KOPT-K1 (cell line): ENCODE measurements around the gene PKD1.

Source experiments
- H3K27ac ChIP-seq: fragments of 200-600 bp; sonication (generic); 2 replicates; pipeline ENCODE4 v1.5.1; 2016; ENCODE audit warnings: antibody characterized with exemption, mild to moderate bottlenecking, low read depth, low read length; ENCODE audit not compliant: poor library complexity, severe bottlenecking
- H3K36me3 ChIP-seq: fragments of 200-600 bp; sonication (generic); 2 replicates; pipeline ENCODE4 v1.5.1; 2017; ENCODE audit warnings: antibody characterized with exemption, mild to moderate bottlenecking, low read length, moderate library complexity; ENCODE audit not compliant: insufficient read depth
- H3K9me3 ChIP-seq: fragments of 200-600 bp; sonication (generic); 2 replicates; pipeline ENCODE4 v1.5.1; 2017; ENCODE audit warnings: antibody characterized with exemption, low read length, mild to moderate bottlenecking; ENCODE audit not compliant: insufficient read depth, poor library complexity, severe bottlenecking

The PKD1 gene

GRCh38 chr16:2160915-2161551, 25.3 kb upstream of the PKD1 start:
- Histone ChIP-seq H3K36me3 (peaks cover 28% of the 10 kb centered on the region), H3K27ac (no peak overlapping the region), H3K9me3 (peaks cover 23% of the 10 kb centered on the region)

DNA sequence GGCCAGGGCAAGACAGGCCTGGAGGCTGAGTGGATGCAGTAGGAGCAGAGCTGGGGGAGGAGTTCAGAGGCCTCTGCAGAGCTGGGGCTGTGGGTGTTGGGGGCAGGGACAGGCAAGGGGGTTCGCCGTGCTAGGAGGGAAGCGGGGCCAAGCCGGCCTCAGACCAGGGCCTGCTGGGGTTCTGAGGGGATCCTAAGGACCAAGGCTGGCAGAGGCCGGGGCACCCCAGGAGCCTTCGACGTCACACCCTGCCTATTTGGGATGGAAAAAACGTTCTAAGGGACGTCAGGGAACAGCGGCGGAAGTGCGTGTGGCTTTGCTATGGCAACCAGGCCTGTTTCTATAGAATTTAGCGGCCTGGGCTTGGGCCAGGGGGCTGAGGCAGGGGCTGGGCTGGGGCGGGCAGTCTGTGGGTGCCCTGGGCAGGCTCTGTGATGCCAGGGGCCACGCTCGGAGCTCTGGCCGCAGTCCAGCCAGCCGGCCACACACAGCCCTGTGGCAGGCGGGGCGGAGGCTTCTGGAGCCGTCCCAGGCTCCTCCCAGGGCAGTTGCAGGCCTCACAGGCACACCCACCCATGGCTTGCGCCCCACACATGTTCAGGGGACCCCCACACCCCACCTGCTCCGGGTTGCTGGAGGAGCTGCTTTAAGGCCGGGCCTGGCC, 23.6 kb upstream of the PKD1 start:
- Histone ChIP-seq H3K9me3 (peaks cover 13% of the 10 kb centered on the region), H3K27ac (no peak overlapping the region), H3K36me3 (peaks cover 24% of the 10 kb centered on the region)

- H3K9me3 ChIP-seq, result peaks cover 2% of the 10 kb centered on the region
- H3K27ac ChIP-seq, result no peak overlapping the region
- H3K36me3 ChIP-seq, result peaks cover 24% of the 10 kb centered on the region
Observed at GRCh38 chr16:2158262-2158638, 22.6 kb upstream of the PKD1 start.

- peaks cover 30% of the 10 kb centered on the region for H3K36me3 ChIP-seq
- H3K27ac ChIP-seq, result no peak overlapping the region
- H3K9me3 ChIP-seq, result no peaks in the 10 kb centered on the region
Observed at GRCh38 chr16:2157480-2158261, 22.0 kb upstream of the PKD1 start.

DNA sequence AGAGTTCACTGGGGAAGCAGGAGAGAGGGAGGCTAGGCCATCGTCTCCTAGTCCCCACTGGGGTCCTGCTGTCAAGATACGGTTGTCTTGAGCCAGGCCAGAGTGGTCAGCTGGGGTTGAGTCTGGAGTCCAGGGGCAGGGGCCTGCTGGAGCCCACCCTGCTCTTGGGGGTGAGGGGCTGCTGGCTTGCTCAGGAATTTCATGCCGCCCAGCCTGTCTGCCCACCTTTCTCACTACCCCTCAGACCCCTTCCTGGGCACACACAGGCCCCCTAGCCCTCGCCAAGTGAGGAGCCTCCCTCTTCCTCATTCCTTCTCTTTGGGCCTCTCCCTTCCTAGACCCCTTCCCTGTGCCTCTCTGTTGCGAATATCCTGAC, 21.1 kb upstream of the PKD1 start:
- Histone ChIP-seq H3K27ac (peak overlapping the region; percentile 67), H3K9me3 (no peaks in the 10 kb centered on the region), H3K36me3 (peaks cover 38% of the 10 kb centered on the region)

DNA sequence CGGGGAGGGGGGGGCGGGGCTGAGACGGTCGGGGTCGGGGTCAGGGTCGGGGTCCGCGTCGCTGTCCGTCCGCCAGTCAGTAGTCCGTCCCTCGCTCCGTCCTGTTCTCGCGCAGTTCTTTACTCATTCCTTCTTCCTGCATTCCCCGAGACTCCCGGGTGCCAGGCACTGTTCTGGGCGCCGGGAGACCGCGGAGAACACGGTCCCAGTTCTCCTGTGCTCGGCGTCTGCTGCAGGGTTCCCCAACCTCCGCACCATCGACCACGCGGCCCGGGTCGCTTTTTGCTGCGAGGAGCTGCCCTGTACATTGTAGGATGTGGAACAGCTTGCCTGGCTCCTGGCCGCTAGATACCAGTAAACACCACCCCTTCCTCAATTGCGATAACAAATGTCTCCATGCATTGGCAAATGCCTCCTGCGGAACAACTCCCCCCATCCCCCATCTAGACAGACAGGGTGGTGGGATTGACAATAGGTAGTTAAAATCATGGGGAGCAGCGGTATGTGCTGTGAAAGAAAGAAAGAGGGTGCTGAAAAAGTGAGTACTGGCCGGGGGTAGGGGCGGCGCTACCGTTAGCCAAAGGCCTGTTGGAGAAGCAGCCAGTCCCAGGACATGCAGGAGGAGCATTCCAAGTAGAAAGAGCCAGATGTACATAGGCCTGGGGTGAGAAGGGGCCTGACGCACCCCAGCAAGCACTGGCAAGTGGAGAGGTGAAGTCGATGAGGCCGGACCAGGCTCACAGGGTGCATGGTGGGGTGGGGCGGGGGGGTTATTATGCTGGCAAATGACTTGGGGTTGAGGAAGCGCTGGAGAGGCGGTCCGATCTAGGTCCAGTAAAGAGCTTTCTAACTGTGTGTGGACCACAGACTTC, 20.5 kb upstream of the PKD1 start:
- Histone ChIP-seq H3K36me3 (peaks cover 45% of the 10 kb centered on the region), H3K27ac (peak overlapping the region; percentile 67), H3K9me3 (no peaks in the 10 kb centered on the region)

DNA sequence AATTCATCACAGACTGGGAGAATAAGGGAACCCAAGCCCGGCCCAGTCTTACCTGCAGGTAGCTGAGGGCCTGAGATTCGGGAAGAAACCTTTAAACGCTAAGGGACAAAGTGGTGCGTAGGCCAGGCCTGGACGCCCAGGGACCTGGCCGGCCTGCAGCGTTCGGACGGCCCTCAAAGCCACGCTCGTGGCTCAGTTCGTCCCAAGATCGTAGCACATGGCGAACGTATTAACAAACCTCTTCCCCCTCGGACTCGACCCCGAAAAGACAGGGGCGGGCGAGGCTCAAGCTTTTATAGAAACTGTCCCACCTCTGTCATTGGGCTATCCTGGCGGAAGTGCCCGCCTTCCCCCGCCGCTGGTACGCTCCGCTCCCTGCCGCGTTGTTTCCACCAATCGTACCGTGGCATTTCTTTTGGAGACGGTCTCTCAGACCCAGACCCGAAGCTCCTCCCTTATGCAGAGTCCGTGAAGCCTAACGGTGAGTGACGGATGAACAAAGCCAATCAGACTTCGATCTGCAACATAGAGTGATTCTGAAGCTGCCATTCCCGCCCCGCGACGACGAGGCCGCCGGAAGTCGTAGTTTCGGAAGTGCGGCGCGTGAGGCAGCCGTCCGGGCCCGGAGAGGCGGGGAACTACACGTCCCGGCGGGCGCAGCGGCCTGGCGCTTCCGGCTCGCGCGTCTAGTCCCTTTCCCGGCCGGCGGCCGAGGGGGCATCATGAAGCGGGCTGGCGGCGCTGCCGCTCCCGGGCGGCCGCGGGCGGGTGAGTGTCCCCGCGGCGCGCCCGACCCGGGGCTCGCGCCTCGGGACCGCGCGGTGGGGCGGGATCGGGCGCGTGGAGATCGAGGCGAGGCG, 19.6 kb upstream of the PKD1 start, which contains the start of gene TRAF7:
Gene TRAF7 (plus strand): TSS at position 692 of the 860 bp plus-strand sequence. CDS start 8,139 bp downstream, outside the sequence.
- Histone ChIP-seq H3K27ac (peak within 1 kb of the TSS; percentile 86), H3K9me3 (no peaks in the 10 kb centered on the region), H3K36me3 (peaks cover 48% of the 10 kb centered on the region)

- peaks cover 48% of the 10 kb centered on the region for H3K36me3 ChIP-seq
- H3K9me3 ChIP-seq, result no peaks in the 10 kb centered on the region
- peak overlapping the region; percentile 86 for H3K27ac ChIP-seq
Observed at GRCh38 chr16:2154533-2155090, 18.9 kb upstream of the PKD1 start.

DNA sequence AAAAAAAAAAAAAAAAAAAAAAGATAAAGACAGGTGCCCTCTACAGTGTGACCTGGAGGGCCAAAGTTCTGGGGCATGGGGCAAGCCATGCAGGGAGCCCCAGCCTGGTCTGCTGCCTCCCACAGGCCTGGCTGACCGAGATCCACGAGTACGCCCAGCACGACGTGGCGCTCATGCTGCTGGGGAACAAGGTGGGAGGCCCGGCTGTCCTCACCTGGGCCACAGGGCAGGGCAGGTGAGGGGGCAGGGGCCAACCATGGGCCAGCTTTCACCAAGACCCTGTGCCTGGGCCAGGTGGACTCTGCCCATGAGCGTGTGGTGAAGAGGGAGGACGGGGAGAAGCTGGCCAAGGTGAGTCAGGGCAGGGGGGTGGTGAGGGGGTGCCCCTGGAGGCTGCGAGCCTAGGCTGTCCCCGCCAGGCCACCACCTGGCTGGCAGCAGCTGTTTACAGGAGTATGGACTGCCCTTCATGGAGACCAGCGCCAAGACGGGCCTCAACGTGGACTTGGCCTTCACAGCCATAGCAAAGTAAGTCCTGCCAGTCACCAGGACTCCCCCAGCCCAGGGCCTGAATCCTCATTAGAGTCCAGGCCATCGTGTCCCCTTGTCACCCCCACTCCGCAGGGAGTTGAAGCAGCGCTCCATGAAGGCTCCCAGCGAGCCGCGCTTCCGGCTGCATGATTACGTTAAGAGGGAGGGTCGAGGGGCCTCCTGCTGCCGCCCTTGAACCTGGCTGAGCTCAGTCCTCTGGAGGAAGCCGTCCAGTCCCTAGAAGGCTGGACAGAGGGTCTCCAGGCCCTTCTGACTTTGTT, 17.2 kb upstream of the PKD1 start:
- peak overlapping the region; percentile 86 for H3K27ac ChIP-seq
- peaks cover 41% of the 10 kb centered on the region for H3K36me3 ChIP-seq
- no peaks in the 10 kb centered on the region for H3K9me3 ChIP-seq

DNA sequence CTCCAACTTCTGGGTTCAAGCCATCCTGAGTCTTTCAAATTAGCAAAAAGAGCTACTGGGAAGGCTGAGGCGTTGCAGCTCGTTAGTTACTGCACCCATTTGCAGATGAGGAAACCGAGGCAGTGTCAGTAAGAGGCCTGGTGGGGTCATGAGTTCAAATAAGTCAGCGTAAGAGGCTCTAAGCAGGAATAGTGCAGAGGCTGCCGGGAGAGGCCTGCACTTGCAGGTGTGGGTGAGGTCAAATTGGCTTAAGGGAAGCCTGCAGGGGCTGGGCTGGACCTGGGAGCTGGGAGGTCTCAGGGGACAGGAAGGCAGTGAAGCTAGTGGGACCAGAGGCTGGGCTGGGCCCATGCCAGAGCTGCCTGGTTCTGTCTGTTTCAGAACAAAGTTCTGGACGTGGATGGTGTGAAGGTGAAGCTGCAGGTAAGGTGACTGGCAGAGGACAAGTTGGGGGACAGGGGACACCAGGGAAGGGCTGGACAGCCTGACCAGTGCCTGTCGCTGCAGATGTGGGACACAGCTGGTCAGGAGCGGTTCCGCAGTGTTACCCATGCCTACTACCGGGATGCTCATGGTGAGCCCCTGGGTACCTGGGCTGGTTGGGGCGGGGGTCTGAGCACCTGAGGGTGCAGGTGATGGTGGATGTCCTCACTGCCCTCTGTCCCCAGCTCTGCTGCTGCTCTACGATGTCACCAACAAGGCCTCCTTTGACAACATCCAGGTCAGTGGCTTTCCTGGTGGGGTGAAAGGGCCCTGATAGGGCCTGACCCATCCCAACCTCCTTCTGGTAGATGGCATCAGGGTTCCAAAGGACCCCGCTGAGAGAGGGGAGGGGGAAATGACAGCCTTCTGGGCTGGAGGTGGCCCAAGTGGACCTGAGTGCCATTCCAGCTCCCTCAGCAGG, 15.7 kb upstream of the PKD1 start:
- Histone ChIP-seq H3K27ac (no peak overlapping the region), H3K9me3 (no peaks in the 10 kb centered on the region)

GRCh38 chr16:2150418-2151187, 14.9 kb upstream of the PKD1 start:
- H3K36me3 ChIP-seq, result peaks cover 38% of the 10 kb centered on the region
- H3K9me3 ChIP-seq, result no peaks in the 10 kb centered on the region
- no peak overlapping the region for H3K27ac ChIP-seq

More for the DNA sequence above, 15.7 kb upstream of the PKD1 start:
- H3K36me3 ChIP-seq, result peaks cover 38% of the 10 kb centered on the region
